DOHH2 (cell line): Measurements from ENCODE around the gene CNTN5.

Experiments
- H3F3A ChIP-seq: fragments of 200-600 bp; sonication (generic), shearing (Covaris generic); 2 replicates; pipeline ENCODE4 v1.6.0; 2016; ENCODE audit warnings: antibody characterized with exemption, mild to moderate bottlenecking; ENCODE audit not compliant: control insufficient read depth, insufficient read depth
- H3K27ac ChIP-seq: fragments of 200-600 bp; sonication (generic); 2 replicates; pipeline ENCODE4 v1.5.1; 2014; ENCODE audit warnings: low read depth, mild to moderate bottlenecking, low read length, moderate library complexity
- H3K27me3 ChIP-seq: fragments of 200-600 bp; sonication (generic); 2 replicates; pipeline ENCODE4 v1.6.1; 2014; ENCODE audit warnings: mild to moderate bottlenecking, low read length, mixed read lengths; ENCODE audit not compliant: control insufficient read depth
- H3K36me3 ChIP-seq: fragments of 200-600 bp; sonication (generic); 2 replicates; pipeline ENCODE4 v1.6.1; 2014; ENCODE audit warnings: mild to moderate bottlenecking, low read length, moderate library complexity, mixed read lengths; ENCODE audit not compliant: control insufficient read depth
- H3K4me1 ChIP-seq: fragments of 200-600 bp; sonication (generic); 2 replicates; pipeline ENCODE4 v1.6.1; 2014; ENCODE audit warnings: mild to moderate bottlenecking, low read length, mixed read lengths; ENCODE audit not compliant: control insufficient read depth
- H3K4me2 ChIP-seq: fragments of 200-600 bp; sonication (generic); 2 replicates; pipeline ENCODE4 v1.6.0; 2014; ENCODE audit warnings: mild to moderate bottlenecking, low read length, moderate library complexity
- H3K4me3 ChIP-seq: fragments of 200-600 bp; sonication (generic); 2 replicates; pipeline ENCODE4 v1.5.1; 2014; ENCODE audit warnings: mild to moderate bottlenecking, low read length, mixed read lengths
- H3K79me2 ChIP-seq: fragments of 200-600 bp; sonication (generic); 2 replicates; pipeline ENCODE4 v1.6.1; 2014; ENCODE audit warnings: mild to moderate bottlenecking, low read length, mixed read lengths; ENCODE audit not compliant: control insufficient read depth
- H3K9me2 ChIP-seq: fragments of 200-600 bp; sonication (generic); replicated peaks from 2 replicates; pipeline ENCODE4 v1.6.1; 2014; ENCODE audit warnings: mild to moderate bottlenecking, low read length, mixed read lengths; ENCODE audit not compliant: control insufficient read depth
- H3K9me3 ChIP-seq: fragments of 200-600 bp; sonication (generic); 2 replicates; pipeline ENCODE4 v1.6.1; 2014; ENCODE audit warnings: antibody characterized with exemption, low read length, mixed read lengths; ENCODE audit not compliant: control insufficient read depth, insufficient read depth
- H4K20me1 ChIP-seq: fragments of 200-600 bp; sonication (generic); 2 replicates; pipeline ENCODE4 v1.6.0; 2014; ENCODE audit warnings: low read depth, mild to moderate bottlenecking, antibody characterized with exemption, low read length, moderate library complexity; ENCODE audit not compliant: control insufficient read depth, insufficient read depth
- CTCF ChIP-seq: fragments of 200-600 bp; sonication (generic); IDR thresholded peaks from one replicate; pipeline ENCODE4 v1.5.1; 2014; ENCODE audit warnings: antibody characterized with exemption, mild to moderate bottlenecking, low read depth, low read length; ENCODE audit not compliant: poor library complexity, severe bottlenecking
- EZH2phosphoT487 ChIP-seq: fragments of 200-600 bp; sonication (generic); IDR thresholded peaks from 2 replicates; pipeline ENCODE4 v1.6.1; 2017; ENCODE audit warnings: borderline replicate concordance, mild to moderate bottlenecking, antibody characterized with exemption, low read length, moderate library complexity, mixed read lengths

CNTN5 gene

GRCh38 chr11:99135508-99135907 is 114.8 kb downstream of the CNTN5 start:
- Histone ChIP-seq H4K20me1 (no peaks in the 10 kb centered on the region), H3K4me1 (no peaks in the 10 kb centered on the region), H3K27me3 (no peaks in the 10 kb centered on the region), H3K79me2 (no peaks in the 10 kb centered on the region), H3K27ac (no peak overlapping the region), H3K4me3 (no peak overlapping the region), H3K9me2 (no peaks in the 10 kb centered on the region), H3K9me3 (no peaks in the 10 kb centered on the region), H3K36me3 (no peaks in the 10 kb centered on the region), H3K4me2 (no peak overlapping the region), H3F3A (no peaks in the 10 kb centered on the region)
- TF ChIP-seq EZH2phosphoT487 (no peak), CTCF (no peak)

GRCh38 chr11:99142237-99142636 is 121.5 kb downstream of the CNTN5 start:
- no peaks in the 10 kb centered on the region for H3K9me3 ChIP-seq
- no peaks in the 10 kb centered on the region for H3K4me1 ChIP-seq
- no peaks in the 10 kb centered on the region for H4K20me1 ChIP-seq
- H3F3A ChIP-seq, result no peaks in the 10 kb centered on the region
- TF ChIP-seq EZH2phosphoT487, result no peak
- no peak for TF ChIP-seq CTCF
- no peak overlapping the region for H3K4me2 ChIP-seq
- H3K36me3 ChIP-seq, result no peaks in the 10 kb centered on the region
- H3K9me2 ChIP-seq, result no peaks in the 10 kb centered on the region
- H3K4me3 ChIP-seq, result no peak overlapping the region
- H3K79me2 ChIP-seq, result no peaks in the 10 kb centered on the region
- no peaks in the 10 kb centered on the region for H3K27me3 ChIP-seq
- no peak overlapping the region for H3K27ac ChIP-seq

GRCh38 chr11:99148352-99148751 is 127.6 kb downstream of the CNTN5 start:
- Histone ChIP-seq H3K79me2 (no peaks in the 10 kb centered on the region), H4K20me1 (no peaks in the 10 kb centered on the region), H3F3A (no peaks in the 10 kb centered on the region), H3K9me3 (no peaks in the 10 kb centered on the region), H3K36me3 (no peaks in the 10 kb centered on the region), H3K4me2 (no peak overlapping the region), H3K27me3 (no peaks in the 10 kb centered on the region), H3K9me2 (no peaks in the 10 kb centered on the region), H3K4me3 (no peak overlapping the region), H3K27ac (no peak overlapping the region), H3K4me1 (no peaks in the 10 kb centered on the region)
- no peak for TF ChIP-seq CTCF
- no peak for TF ChIP-seq EZH2phosphoT487

- no peaks in the 10 kb centered on the region for H3K9me2 ChIP-seq
- H3K79me2 ChIP-seq, result no peaks in the 10 kb centered on the region
- H3K27ac ChIP-seq, result no peak overlapping the region
- H3K27me3 ChIP-seq, result no peaks in the 10 kb centered on the region
- no peaks in the 10 kb centered on the region for H3K36me3 ChIP-seq
- H3K4me3 ChIP-seq, result no peak overlapping the region
- H3K4me1 ChIP-seq, result no peaks in the 10 kb centered on the region
- TF ChIP-seq EZH2phosphoT487 (no peak), CTCF (no peak)
- H4K20me1 ChIP-seq, result no peaks in the 10 kb centered on the region
- H3F3A ChIP-seq, result no peaks in the 10 kb centered on the region
- peaks cover 8% of the 10 kb centered on the region; the same call in 1 of the 2 replicates for H3K9me3 ChIP-seq
- no peak overlapping the region for H3K4me2 ChIP-seq
These were observed 133.5 kb downstream of the CNTN5 start for GRCh38 chr11:99154277-99154676.
